ENCODE results near the gene FAM149B1.

DNA sequence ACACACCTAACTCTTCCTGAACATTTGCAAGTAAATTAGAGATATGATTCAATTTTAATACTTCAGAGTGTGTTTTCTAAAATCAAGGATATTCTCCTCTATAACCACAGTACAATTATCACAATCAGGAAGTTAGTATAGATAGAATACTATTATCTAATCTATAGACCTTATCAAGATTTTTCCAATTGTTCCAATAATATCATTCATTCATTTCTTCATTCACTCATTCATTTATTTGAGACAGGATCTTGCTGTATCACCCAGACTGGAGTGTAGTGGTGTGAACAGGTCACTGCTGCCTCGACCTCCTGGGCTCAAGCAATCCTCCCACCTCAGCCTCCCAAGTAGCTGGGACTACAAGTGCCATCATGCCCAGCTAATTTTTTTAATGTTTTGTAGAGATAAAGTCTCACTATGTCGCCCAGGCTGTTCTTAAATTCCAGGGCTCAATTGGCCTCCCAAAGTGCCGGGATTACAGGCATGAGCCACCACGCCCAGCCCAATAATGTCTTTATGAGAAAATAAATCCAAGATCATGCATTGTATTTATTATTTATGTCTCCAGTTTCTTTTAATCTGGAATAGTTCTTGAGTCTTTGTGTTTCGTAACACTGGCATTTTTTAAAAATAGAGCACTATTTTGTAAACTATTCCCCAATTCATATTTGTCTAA lies 95.1 kb downstream of the FAM149B1 start:
- TF ChIP-seq, protein P1, sequence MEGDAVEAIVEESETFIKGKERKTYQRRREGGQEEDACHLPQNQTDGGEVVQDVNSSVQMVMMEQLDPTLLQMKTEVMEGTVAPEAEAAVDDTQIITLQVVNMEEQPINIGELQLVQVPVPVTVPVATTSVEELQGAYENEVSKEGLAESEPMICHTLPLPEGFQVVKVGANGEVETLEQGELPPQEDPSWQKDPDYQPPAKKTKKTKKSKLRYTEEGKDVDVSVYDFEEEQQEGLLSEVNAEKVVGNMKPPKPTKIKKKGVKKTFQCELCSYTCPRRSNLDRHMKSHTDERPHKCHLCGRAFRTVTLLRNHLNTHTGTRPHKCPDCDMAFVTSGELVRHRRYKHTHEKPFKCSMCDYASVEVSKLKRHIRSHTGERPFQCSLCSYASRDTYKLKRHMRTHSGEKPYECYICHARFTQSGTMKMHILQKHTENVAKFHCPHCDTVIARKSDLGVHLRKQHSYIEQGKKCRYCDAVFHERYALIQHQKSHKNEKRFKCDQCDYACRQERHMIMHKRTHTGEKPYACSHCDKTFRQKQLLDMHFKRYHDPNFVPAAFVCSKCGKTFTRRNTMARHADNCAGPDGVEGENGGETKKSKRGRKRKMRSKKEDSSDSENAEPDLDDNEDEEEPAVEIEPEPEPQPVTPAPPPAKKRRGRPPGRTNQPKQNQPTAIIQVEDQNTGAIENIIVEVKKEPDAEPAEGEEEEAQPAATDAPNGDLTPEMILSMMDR (IDR thresholded peaks at IDR 0.05; ENCODE audit: low read depth, low read length) = no peak
- TF ChIP-seq POLR2A (IDR thresholded peaks at IDR 0.05; ENCODE audit: extremely low read depth, insufficient read length) = no peak
- TF ChIP-seq, protein P2, sequence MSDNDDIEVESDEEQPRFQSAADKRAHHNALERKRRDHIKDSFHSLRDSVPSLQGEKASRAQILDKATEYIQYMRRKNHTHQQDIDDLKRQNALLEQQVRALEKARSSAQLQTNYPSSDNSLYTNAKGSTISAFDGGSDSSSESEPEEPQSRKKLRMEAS (IDR thresholded peaks at IDR 0.05; ENCODE audit: low read depth, low read length) = no peak

Measured in NB4 (cell line).